ENCODE data around the gene APOA1.

APOA1 gene

DNA sequence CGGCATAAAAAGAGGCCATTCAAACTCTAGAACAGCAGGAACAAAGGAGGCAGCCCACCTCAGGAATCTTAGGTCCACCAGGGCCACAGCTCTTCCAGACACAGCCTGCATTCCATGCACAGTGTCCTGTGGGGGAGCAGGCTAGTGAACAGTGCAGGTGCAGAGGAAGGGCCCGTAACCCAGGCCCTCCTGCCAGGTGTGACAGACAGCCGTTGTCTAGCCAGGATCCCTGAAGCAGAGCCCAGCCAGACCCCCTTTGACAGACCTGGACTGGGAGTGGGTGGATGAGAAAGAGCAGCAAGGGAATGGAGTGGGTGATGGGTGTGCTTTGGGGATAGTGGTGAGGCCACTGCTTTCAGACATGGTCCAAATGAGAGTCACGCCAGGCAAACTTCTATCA lies 48.4 kb downstream of the APOA1 start:
- TF ChIP-seq CTCF (IDR thresholded peaks at IDR 0.05; ENCODE audit: low read depth, low read length), result no peak
- Histone ChIP-seq H3K9me3 (no peaks in the 10 kb centered on the region), H3K36me3 (peaks cover 25% of the 10 kb centered on the region), H3K27me3 (no peaks in the 10 kb centered on the region), H3K4me3 (ENCODE audit: low read depth, low read length) (no peak overlapping the region), H3K4me1 (no peaks in the 10 kb centered on the region)
- no peak for DNase-seq

- no peak for TF ChIP-seq CTCF (IDR thresholded peaks at IDR 0.05; ENCODE audit: low read depth, low read length)
- DNase-seq, result no peak
- no peaks in the 10 kb centered on the region for H3K9me3 ChIP-seq
- H3K4me3 ChIP-seq (ENCODE audit: low read depth, low read length), result peak overlapping the region; percentile 96
- no peaks in the 10 kb centered on the region for H3K4me1 ChIP-seq
- H3K36me3 ChIP-seq, result peaks cover 27% of the 10 kb centered on the region
- no peaks in the 10 kb centered on the region for H3K27me3 ChIP-seq
Observed at GRCh38 chr11:116788534-116788933, 48.9 kb downstream of the APOA1 start.

- TF ChIP-seq CTCF (IDR thresholded peaks at IDR 0.05; ENCODE audit: low read depth, low read length), result no peak
- H3K27me3 ChIP-seq, result no peaks in the 10 kb centered on the region
- H3K9me3 ChIP-seq, result no peaks in the 10 kb centered on the region
- no peaks in the 10 kb centered on the region for H3K4me1 ChIP-seq
- peak within 1 kb of the TSS; percentile 96 for H3K4me3 ChIP-seq (ENCODE audit: low read depth, low read length)
- H3K36me3 ChIP-seq, result peaks cover 33% of the 10 kb centered on the region
- peak; percentile 70 for DNase-seq
Observed at GRCh38 chr11:116787786-116788486, 49.5 kb downstream of the APOA1 start, which contains the start of gene ZPR1. ZPR1 (minus strand) TSS chr11:116788023; CDS start chr11:116787990, 33 bp downstream.

DNA sequence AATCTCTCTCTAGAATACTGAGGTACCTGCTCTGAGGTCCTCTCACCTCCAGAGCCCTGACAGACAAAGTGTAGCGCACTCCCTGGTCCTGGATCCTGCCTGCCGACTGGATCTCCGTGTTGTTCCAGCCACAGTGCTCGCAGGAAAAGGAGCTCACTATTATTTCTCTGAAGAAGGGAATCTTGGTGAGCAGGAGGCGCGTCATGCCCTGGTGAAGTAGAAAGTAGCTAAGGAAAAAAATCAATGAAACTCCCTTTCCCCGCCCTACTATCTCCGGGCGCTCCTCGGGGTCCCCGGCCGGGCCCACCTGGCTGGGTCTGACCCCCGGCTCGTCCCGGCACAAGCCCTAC lies 50.0 kb downstream of the APOA1 start:
- H3K9me3 ChIP-seq, result no peaks in the 10 kb centered on the region
- DNase-seq, result no peak

GRCh38 chr11:116786966-116787365 lies 50.5 kb downstream of the APOA1 start:
- Histone ChIP-seq H3K27me3 (no peaks in the 10 kb centered on the region), H3K4me3 (ENCODE audit: low read depth, low read length) (peak overlapping the region; percentile 96), H3K36me3 (peaks cover 33% of the 10 kb centered on the region), H3K9me3 (no peaks in the 10 kb centered on the region), H3K4me1 (no peaks in the 10 kb centered on the region)
- TF ChIP-seq CTCF (IDR thresholded peaks at IDR 0.05; ENCODE audit: low read depth, low read length), result no peak
- DNase-seq, result no peak

More for the DNA sequence above, 50.0 kb downstream of the APOA1 start:
- H3K36me3 ChIP-seq, result peaks cover 33% of the 10 kb centered on the region
- no peaks in the 10 kb centered on the region for H3K27me3 ChIP-seq
- H3K4me1 ChIP-seq, result no peaks in the 10 kb centered on the region
- no peak for TF ChIP-seq CTCF (IDR thresholded peaks at IDR 0.05; ENCODE audit: low read depth, low read length)
- H3K4me3 ChIP-seq (ENCODE audit: low read depth, low read length), result peak overlapping the region; percentile 96

GRCh38 chr11:116786326-116786725 lies 51.1 kb downstream of the APOA1 start:
- DNase-seq, result no peak
- no peak for TF ChIP-seq CTCF (IDR thresholded peaks at IDR 0.05; ENCODE audit: low read depth, low read length)
- Histone ChIP-seq H3K4me1 (no peaks in the 10 kb centered on the region), H3K36me3 (peaks cover 37% of the 10 kb centered on the region), H3K4me3 (ENCODE audit: low read depth, low read length) (no peak overlapping the region; the same call in 1 of the 2 replicates), H3K9me3 (no peaks in the 10 kb centered on the region), H3K27me3 (no peaks in the 10 kb centered on the region)

Measured in BE2C (cell line).